PC-3 (cell line): ENCODE results near the gene PTPA.

Experiments used
- EZH2 ChIP-seq: fragments of 300-600 bp; sonication (generic); IDR thresholded peaks from one replicate; pipeline ENCODE4 v1.6.1; 2017; ENCODE audit warnings: antibody characterized with exemption, mild to moderate bottlenecking, low read length; ENCODE audit not compliant: unreplicated experiment
- EZH2phosphoT487 ChIP-seq: fragments of 300-600 bp; sonication (generic); IDR thresholded peaks from 2 replicates; pipeline ENCODE4 v1.6.1; 2018; ENCODE audit warnings: mild to moderate bottlenecking, antibody characterized with exemption, low read length, borderline replicate concordance
- TF ChIP-seq, protein P1 (sequence below): fragments of 300-600 bp; sonication (generic); conservative IDR thresholded peaks from 2 replicates; pipeline ENCODE4 v1.5.1; 2017; ENCODE audit warnings: antibody characterized with exemption, low read depth, mild to moderate bottlenecking, low read length

GRCh38 chr9:129145841-129146292 lies 34.7 kb downstream of the PTPA start:
- TF ChIP-seq, protein P1, sequence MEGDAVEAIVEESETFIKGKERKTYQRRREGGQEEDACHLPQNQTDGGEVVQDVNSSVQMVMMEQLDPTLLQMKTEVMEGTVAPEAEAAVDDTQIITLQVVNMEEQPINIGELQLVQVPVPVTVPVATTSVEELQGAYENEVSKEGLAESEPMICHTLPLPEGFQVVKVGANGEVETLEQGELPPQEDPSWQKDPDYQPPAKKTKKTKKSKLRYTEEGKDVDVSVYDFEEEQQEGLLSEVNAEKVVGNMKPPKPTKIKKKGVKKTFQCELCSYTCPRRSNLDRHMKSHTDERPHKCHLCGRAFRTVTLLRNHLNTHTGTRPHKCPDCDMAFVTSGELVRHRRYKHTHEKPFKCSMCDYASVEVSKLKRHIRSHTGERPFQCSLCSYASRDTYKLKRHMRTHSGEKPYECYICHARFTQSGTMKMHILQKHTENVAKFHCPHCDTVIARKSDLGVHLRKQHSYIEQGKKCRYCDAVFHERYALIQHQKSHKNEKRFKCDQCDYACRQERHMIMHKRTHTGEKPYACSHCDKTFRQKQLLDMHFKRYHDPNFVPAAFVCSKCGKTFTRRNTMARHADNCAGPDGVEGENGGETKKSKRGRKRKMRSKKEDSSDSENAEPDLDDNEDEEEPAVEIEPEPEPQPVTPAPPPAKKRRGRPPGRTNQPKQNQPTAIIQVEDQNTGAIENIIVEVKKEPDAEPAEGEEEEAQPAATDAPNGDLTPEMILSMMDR: no peak
- TF ChIP-seq EZH2 (no peak), EZH2phosphoT487 (no peak)
